Lower leg skin (tissue), 4 donors: Measurements from ENCODE around the gene RASSF4. TPM values are rescaled to one million over a fixed set of nuclear protein-coding genes. Genes with fewer than 3 reads are reported as not detected.
A peak's percentile ranks its signal among the peaks of the same experiment; 100 is the strongest.

Experiments used
- DNase-seq, 2 donors: peaks; one replicate each; pipeline ENCODE4 v3.0.0-alpha.2; 2019; ENCODE audit warnings: low spot score in 2 of 2
- H3K4me3 ChIP-seq: fragments of 200-600 bp; sonication (generic); 2 replicates; pipeline ENCODE4 v1.5.1; 2017; ENCODE audit warnings: mild to moderate bottlenecking, low read depth; ENCODE audit not compliant: poor library complexity, severe bottlenecking
- POLR2A ChIP-seq, 2 donors: fragments of 450-650 bp; IDR thresholded peaks; one replicate each; pipeline ENCODE4 v1.6.1; 2016 to 2017; ENCODE audit warnings: antibody characterized with exemption in 2 of 2, mild to moderate bottlenecking in 1 of 2, moderate library complexity in 1 of 2
- WGBS, 2 donors: methylation state at CpG; one replicate each; pipeline ENCODE4 v1.1.5; 2018; 5-methylcytosine and 5-hydroxymethylcytosine counted together
- intact Hi-C: fragments of 100-400 bp; cut with DNase I; formaldehyde crosslinking; loops from one replicate; pipeline ENCODE4 v1.15.0; 2023; ENCODE audit warnings: low total_unique reads
- total RNA-seq, 4 donors: library from RNA; depleted of rRNA; stranded (reverse); fragments of >200 nt; gene quantifications; one replicate each; pipeline ENCODE4 v1.1.0, GENCODE V29; 2016
- TF ChIP-seq, protein P1 (sequence below), 3 donors: fragments of 450-650 bp; IDR thresholded peaks; one replicate each; pipeline ENCODE4 v1.5.1; 2016; ENCODE audit warnings: antibody characterized with exemption in 3 of 3, mild to moderate bottlenecking in 3 of 3, moderate library complexity in 2 of 3

RASSF4 gene
- total RNA-seq, 4 donors from 2014 or later: 4.4 to 11.0 (median 8.9) TPM

DNA sequence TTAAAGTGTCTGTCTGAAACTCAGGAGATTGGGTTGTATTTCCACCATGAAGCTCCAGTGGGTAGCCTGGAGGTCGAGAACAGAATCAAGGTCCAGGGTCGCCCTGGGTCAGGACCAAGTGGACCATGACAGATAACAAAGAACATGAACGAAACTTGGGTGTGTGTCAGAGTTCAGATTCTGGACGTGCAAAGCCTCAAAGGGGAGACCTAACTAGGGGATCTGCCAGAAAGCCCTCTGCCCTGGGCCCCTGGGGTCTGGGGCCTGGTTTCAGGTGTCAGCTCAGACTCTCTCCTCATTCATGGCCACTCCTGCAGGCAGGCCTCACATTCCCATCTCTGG lies 1.6 kb downstream of the RASSF4 start:
- DNase-seq: peak; percentile 13 to 67
- no peak overlapping the region for H3K4me3 ChIP-seq
- TF ChIP-seq POLR2A (IDR thresholded peaks at IDR 0.05): no peak
- TF ChIP-seq, protein P1, sequence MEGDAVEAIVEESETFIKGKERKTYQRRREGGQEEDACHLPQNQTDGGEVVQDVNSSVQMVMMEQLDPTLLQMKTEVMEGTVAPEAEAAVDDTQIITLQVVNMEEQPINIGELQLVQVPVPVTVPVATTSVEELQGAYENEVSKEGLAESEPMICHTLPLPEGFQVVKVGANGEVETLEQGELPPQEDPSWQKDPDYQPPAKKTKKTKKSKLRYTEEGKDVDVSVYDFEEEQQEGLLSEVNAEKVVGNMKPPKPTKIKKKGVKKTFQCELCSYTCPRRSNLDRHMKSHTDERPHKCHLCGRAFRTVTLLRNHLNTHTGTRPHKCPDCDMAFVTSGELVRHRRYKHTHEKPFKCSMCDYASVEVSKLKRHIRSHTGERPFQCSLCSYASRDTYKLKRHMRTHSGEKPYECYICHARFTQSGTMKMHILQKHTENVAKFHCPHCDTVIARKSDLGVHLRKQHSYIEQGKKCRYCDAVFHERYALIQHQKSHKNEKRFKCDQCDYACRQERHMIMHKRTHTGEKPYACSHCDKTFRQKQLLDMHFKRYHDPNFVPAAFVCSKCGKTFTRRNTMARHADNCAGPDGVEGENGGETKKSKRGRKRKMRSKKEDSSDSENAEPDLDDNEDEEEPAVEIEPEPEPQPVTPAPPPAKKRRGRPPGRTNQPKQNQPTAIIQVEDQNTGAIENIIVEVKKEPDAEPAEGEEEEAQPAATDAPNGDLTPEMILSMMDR (IDR thresholded peaks at IDR 0.05): no peak
- WGBS, 2 donors: 76 to 82% methylated on average over 4 of the region's 4 CpGs
- intact Hi-C loops: no loop called here

DNA sequence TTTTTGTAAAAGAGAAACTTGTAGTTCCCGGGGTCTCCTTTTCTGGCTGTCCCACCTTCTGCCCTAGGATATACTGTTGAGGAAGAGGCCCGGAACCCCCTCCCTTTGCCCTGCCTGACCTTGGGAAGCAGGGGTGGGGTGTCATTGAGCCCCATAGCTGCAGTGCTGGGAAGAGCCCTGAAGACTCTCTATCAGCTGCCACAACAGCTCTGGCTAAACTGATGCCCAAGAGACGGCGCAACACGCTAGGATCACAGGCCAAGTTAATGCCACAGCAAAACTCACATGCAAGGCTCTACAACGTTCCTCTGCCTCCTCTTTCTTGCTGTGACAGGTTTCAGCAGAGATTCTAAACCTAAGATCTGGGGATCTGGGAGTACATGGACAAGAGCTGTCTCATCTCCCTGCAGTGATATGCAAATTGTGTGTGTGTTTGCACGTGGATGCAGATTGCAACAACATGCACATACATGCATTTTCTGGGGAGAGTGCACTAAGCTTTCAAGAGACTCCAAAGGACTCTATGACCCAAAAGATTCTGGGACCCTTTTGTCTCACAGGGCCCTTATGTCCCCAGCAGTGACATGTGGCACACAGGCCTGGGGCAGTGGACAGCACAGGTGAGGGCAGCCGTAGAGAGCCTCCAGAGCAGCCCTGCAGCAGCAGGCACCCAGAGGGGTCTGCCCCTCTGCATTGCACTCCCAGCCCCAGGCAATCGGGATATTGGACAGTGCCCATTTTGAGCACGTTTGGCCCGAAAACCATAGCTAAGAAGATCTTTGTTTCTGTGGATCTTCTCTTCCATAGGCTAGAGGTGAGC lies 2.5 kb downstream of the RASSF4 start:
- intact Hi-C loops: no loop called here
- H3K4me3 ChIP-seq: no peak overlapping the region
- no peak for TF ChIP-seq POLR2A (IDR thresholded peaks at IDR 0.05)
- TF ChIP-seq, protein P1 (IDR thresholded peaks at IDR 0.05): no peak
- WGBS, 2 donors: 67 to 69% methylated on average over 11 of the region's 11 CpGs
- DNase-seq: peak in 1 of 2 donors; percentile 79

DNA sequence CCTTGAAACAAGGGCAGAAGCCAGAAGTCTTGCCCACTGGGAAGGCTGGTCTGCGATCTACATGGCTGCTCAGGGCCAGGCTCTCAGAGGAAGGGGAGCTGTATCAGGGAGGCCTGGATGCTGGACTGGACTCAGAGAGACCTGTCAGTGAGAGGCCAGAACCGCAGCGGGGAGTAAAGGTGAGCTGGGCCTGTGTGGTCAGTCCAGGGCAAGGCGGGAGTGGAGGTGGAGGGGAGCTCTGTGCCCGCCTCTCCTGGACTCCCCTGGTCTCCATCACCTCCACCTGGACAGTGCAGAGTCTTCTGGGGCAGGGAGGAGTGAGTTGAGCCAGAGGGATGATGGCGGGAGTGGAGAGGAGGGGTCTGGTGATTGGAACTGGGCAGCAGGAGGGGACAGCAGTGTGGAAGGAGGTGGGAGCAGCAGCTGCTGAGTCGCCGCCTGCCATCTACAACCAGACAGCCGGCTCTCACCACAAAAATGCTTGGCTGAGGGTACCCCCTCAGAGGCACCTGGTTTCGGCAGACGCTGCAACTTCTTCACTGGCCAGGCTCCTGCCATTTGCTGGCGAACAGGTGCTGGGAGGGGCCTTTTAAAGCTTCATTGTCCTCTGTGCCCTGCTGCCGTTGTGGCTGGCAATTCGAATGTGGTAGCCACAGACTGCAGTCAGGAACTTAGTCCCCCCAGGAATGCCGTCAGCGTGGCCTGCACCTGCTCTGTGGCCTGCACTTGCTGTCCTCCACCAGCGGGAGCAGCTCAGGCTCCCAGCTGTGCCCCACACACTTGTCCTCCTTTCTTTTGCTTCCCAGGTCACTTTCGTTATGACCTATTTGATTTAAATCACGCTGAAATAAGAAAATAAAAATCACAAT lies 3.5 kb downstream of the RASSF4 start:
- peak in 1 of 2 donors; percentile 75 for DNase-seq
- intact Hi-C loops: no loop called here
- WGBS, 2 donors: 83 to 84% methylated on average over 19 of the region's 19 CpGs
- no peak overlapping the region for H3K4me3 ChIP-seq
- no peak for TF ChIP-seq POLR2A (IDR thresholded peaks at IDR 0.05)
- TF ChIP-seq, protein P1 (IDR thresholded peaks at IDR 0.05): no peak

DNA sequence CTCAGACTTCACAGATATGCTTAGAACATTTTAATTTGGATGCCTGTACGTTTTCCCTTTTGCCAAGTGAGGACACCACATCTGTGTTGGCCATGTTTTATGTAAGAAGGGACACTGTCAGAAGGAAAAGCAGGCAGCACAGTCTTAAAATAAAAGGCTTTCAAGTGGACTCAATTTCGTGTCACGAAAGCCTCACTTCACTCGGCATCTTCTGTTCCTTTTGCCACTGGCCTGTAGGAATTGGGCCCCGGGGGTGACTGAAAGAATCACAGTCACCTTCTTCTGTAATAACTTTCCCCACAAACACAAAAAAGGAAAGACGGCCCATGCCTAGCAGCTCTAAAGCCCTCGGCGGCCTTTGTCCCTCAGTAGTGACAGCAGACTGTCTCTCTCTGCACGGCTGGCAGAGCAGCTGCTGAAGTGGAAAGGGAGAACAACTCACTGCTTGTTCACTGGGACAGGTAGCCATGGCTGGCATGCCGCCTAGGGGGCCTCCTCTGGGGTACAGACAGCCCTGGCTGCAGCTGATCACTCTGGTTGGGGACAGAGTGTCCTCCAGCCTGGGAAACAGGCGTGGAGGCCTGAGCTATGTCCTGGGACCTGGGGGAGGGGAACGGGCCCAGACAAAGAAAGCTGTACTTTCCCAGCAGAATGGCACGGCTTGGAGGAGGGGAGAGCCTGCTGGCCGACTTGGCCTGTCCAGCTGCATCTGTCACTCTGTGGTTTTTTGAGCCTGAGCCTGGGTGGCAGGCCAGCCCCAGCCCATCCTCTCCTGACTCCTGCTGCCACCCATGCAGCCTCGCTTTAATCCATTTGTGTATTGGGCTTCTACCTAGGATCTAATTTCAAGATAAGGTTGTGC lies 4.4 kb downstream of the RASSF4 start:
- DNase-seq: peak in 1 of 2 donors; percentile 89
- 64 to 67% methylated on average over 13 to 15 of the region's 15 CpGs for WGBS, 2 donors
- no peak overlapping the region for H3K4me3 ChIP-seq
- intact Hi-C loops: no loop called here
- TF ChIP-seq, protein P1 (IDR thresholded peaks at IDR 0.05): no peak
- TF ChIP-seq POLR2A (IDR thresholded peaks at IDR 0.05): no peak

DNA sequence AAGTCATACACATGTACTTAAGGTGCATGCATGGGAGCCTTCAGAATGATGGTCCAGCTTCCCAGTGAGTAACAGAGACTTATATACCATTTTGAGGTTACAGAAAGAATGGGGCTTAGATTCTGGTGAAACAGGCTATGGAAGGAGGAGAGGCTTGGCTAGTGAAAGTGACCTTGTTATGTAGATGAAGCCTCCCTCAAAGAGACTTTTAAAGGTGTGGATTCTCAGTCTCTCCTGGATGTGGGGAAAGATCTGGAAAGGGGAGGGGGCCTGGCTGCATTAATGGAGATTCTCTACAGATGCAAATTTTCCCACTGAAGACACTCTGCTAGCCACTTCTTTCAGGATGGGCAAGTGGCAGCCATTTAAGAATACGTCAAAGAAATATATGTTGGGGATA lies 5.5 kb downstream of the RASSF4 start:
- peak in 1 of 2 donors; percentile 37 for DNase-seq
- no peak overlapping the region for H3K4me3 ChIP-seq
- no peak for TF ChIP-seq POLR2A (IDR thresholded peaks at IDR 0.05)
- TF ChIP-seq, protein P1 (IDR thresholded peaks at IDR 0.05): no peak
- 95 to 97% methylated on average over 1 of the region's 1 CpG for WGBS, 2 donors
- intact Hi-C loops: no loop called here
